Neural progenitor cell (in vitro differentiated cells): ENCODE data around the gene CAB39L. TPM values are rescaled to one million over a fixed set of nuclear protein-coding genes. Genes with fewer than 3 reads are reported as not detected.

Experiments
- DNase-seq: peaks from one replicate; pipeline ENCODE4 v3.0.0-alpha.2; 2016; ENCODE audit warnings: low spot score
- H2AFZ ChIP-seq: fragments of 200-600 bp; sonication (generic); replicated peaks from 2 replicates; pipeline ENCODE4 v1.6.1; 2016; ENCODE audit warnings: antibody characterized with exemption
- H3F3A ChIP-seq: fragments of 200-600 bp; sonication (generic); 2 replicates; pipeline ENCODE4 v1.6.1; 2016; ENCODE audit warnings: antibody characterized with exemption, low read depth
- H3K27ac ChIP-seq: fragments of 200-600 bp; sonication (generic); 2 replicates; pipeline ENCODE4 v1.5.1; 2016; ENCODE audit warnings: mild to moderate bottlenecking
- H3K27me3 ChIP-seq: fragments of 200-600 bp; sonication (generic); 2 replicates; pipeline ENCODE4 v1.6.1; 2016; ENCODE audit warnings: mild to moderate bottlenecking, moderate library complexity
- H3K36me3 ChIP-seq: fragments of 200-600 bp; sonication (generic); 2 replicates; pipeline ENCODE4 v1.5.1; 2016
- H3K4me1 ChIP-seq: fragments of 200-600 bp; sonication (generic); 2 replicates; pipeline ENCODE4 v1.6.1; 2016; ENCODE audit warnings: mixed run types
- H3K4me2 ChIP-seq: fragments of 200-600 bp; sonication (generic); 2 replicates; pipeline ENCODE4 v1.6.1; 2016
- H3K4me3 ChIP-seq: fragments of 200-600 bp; sonication (generic); 2 replicates; pipeline ENCODE4 v1.5.1; 2016
- H3K79me2 ChIP-seq: fragments of 200-600 bp; sonication (generic); 2 replicates; pipeline ENCODE4 v1.6.1; 2016; ENCODE audit warnings: low read depth
- H3K9ac ChIP-seq: fragments of 200-600 bp; sonication (generic); 2 replicates; pipeline ENCODE4 v1.6.1; 2016
- H3K9me3 ChIP-seq: fragments of 200-600 bp; sonication (generic); 2 replicates; pipeline ENCODE4 v1.5.1; 2016; ENCODE audit warnings: low read depth
- H4K20me1 ChIP-seq: fragments of 200-600 bp; sonication (generic); 2 replicates; pipeline ENCODE4 v1.6.1; 2016; ENCODE audit warnings: low read depth
- H3K27ac Mint-ChIP-seq: 3 replicates; pipeline ENCODE4 v1.8.0; 2021; ENCODE audit warnings: mixed read lengths
- H3K27me3 Mint-ChIP-seq: 2 replicates; pipeline ENCODE4 v1.8.0; 2022; ENCODE audit warnings: low read depth, mild to moderate bottlenecking, inconsistent platforms, moderate library complexity, mixed read lengths; ENCODE audit not compliant: insufficient read depth
- H3K36me3 Mint-ChIP-seq: 3 replicates; pipeline ENCODE4 v1.8.0; 2021; ENCODE audit warnings: mixed read lengths
- H3K4me1 Mint-ChIP-seq: 3 replicates; pipeline ENCODE4 v1.8.0; 2021; ENCODE audit warnings: mixed read lengths
- H3K4me3 Mint-ChIP-seq: 3 replicates; pipeline ENCODE4 v1.8.0; 2021; ENCODE audit warnings: mild to moderate bottlenecking, moderate library complexity, mixed read lengths
- H3K9me3 Mint-ChIP-seq: 3 replicates; pipeline ENCODE4 v1.8.0; 2020; ENCODE audit warnings: mixed read lengths
- EZH2 ChIP-seq: fragments of 200-600 bp; sonication (generic); IDR thresholded peaks from 2 replicates; pipeline ENCODE4 v1.6.1; 2017; ENCODE audit warnings: antibody characterized with exemption, mild to moderate bottlenecking, moderate library complexity
- EZH2phosphoT487 ChIP-seq: fragments of 200-600 bp; sonication (generic); IDR thresholded peaks from 2 replicates; pipeline ENCODE4 v1.6.1; 2017; ENCODE audit warnings: antibody characterized with exemption
- total RNA-seq: library from RNA; depleted of rRNA; stranded (reverse); fragments of >200 nt; gene quantifications from 2 replicates; pipeline ENCODE4 v1.2.3, GENCODE V29; 2015; ENCODE audit warnings: low replicate concordance
- TF ChIP-seq, protein P1 (sequence below): fragments of 200-600 bp; sonication (generic); IDR thresholded peaks from 2 replicates; pipeline ENCODE4 v1.5.1; 2017; ENCODE audit warnings: antibody characterized with exemption, mild to moderate bottlenecking

Gene CAB39L
- total RNA-seq, 1 donor from 2014 or later = 18.1 TPM

GRCh38 chr13:49443357-49443703 lies 534 bp downstream of the CAB39L start:
- H3K36me3 ChIP-seq = peaks cover 4% of the 10 kb centered on the region
- Mint-ChIP-seq H3K36me3 (peaks cover 12% of the 10 kb centered on the region), H3K4me1 (peaks cover 21% of the 10 kb centered on the region), H3K27me3 (peaks cover 7% of the 10 kb centered on the region), H3K4me3 (peak overlapping the region; percentile 98), H3K27ac (peak overlapping the region; percentile 99), H3K9me3 (no peaks in the 10 kb centered on the region)
- peak overlapping the region; percentile 81 for H3K27ac ChIP-seq
- no peaks in the 10 kb centered on the region for H4K20me1 ChIP-seq
- peak; percentile 48 for DNase-seq
- no peaks in the 10 kb centered on the region for H3K9me3 ChIP-seq
- H2AFZ ChIP-seq = peak overlapping the region; percentile 17
- peaks cover 14% of the 10 kb centered on the region for H3F3A ChIP-seq
- peaks cover 16% of the 10 kb centered on the region for H3K79me2 ChIP-seq
- peak overlapping the region; percentile 68 for H3K4me3 ChIP-seq
- H3K27me3 ChIP-seq = no peaks in the 10 kb centered on the region
- peak overlapping the region; percentile 78 for H3K4me2 ChIP-seq
- TF ChIP-seq EZH2 = no peak
- TF ChIP-seq, protein P1, sequence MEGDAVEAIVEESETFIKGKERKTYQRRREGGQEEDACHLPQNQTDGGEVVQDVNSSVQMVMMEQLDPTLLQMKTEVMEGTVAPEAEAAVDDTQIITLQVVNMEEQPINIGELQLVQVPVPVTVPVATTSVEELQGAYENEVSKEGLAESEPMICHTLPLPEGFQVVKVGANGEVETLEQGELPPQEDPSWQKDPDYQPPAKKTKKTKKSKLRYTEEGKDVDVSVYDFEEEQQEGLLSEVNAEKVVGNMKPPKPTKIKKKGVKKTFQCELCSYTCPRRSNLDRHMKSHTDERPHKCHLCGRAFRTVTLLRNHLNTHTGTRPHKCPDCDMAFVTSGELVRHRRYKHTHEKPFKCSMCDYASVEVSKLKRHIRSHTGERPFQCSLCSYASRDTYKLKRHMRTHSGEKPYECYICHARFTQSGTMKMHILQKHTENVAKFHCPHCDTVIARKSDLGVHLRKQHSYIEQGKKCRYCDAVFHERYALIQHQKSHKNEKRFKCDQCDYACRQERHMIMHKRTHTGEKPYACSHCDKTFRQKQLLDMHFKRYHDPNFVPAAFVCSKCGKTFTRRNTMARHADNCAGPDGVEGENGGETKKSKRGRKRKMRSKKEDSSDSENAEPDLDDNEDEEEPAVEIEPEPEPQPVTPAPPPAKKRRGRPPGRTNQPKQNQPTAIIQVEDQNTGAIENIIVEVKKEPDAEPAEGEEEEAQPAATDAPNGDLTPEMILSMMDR = no peak
- no peak for TF ChIP-seq EZH2phosphoT487
- H3K9ac ChIP-seq = peak overlapping the region; percentile 76
- H3K4me1 ChIP-seq = no peaks in the 10 kb centered on the region

DNA sequence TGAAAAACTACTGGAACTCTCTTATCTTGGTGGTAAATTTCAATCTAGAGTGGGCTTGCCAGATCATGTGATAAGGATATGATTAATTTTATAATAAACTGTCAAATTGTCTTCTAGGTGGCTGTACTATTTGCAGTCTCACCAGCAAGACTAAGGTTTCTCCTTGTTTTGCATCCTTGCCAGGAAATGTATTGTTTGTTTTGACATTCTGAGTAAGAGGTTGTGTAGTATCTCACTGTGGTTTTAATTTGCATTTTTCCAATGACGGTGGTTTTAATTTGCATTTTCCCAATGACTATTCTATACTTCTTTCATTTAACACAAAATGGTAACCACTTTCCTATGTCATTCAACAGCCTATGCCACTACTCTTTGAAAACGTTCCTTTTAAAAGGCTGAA lies 2.0 kb downstream of the CAB39L start:
- Histone ChIP-seq H4K20me1 (no peaks in the 10 kb centered on the region), H3K79me2 (peaks cover 16% of the 10 kb centered on the region), H2AFZ (no peak overlapping the region), H3K27me3 (no peaks in the 10 kb centered on the region), H3K27ac (no peak overlapping the region), H3K4me3 (no peak overlapping the region), H3K9ac (no peak overlapping the region), H3K36me3 (peaks cover 4% of the 10 kb centered on the region), H3K4me2 (no peak overlapping the region), H3K4me1 (no peaks in the 10 kb centered on the region), H3F3A (peaks cover 14% of the 10 kb centered on the region), H3K9me3 (no peaks in the 10 kb centered on the region)
- Mint-ChIP-seq H3K9me3 (no peaks in the 10 kb centered on the region), H3K4me1 (peaks cover 21% of the 10 kb centered on the region), H3K27ac (no peak overlapping the region), H3K4me3 (peak overlapping the region; percentile 98), H3K27me3 (peaks cover 7% of the 10 kb centered on the region), H3K36me3 (peaks cover 12% of the 10 kb centered on the region)
- TF ChIP-seq, protein P1 = no peak
- DNase-seq = no peak

DNA sequence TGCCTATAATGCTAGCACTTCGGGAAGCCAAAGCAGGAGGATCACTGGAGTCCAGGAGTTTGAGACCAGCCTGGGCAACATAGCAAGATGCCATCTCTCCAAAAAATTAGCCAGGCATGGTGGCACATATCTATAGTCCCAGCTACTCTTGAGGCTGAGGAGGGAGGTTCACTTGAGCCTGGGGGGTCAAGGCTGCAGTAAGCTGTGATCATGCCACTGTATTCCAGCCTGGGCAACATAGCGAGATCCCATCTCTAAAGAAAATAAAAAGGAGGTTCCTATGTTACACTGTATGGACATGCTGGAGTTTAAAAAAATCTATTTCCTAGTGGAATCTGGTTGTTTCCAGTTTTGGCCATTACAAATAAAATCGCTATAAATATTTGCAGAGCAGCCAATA lies 2.6 kb downstream of the CAB39L start:
- no peaks in the 10 kb centered on the region for H4K20me1 ChIP-seq
- H3K27ac ChIP-seq = no peak overlapping the region
- H3K4me2 ChIP-seq = no peak overlapping the region
- H3K4me1 Mint-ChIP-seq = peaks cover 21% of the 10 kb centered on the region
- H3K27me3 ChIP-seq = no peaks in the 10 kb centered on the region
- H3K4me3 Mint-ChIP-seq = no peak overlapping the region
- DNase-seq = no peak
- H3F3A ChIP-seq = peaks cover 14% of the 10 kb centered on the region
- H3K4me3 ChIP-seq = no peak overlapping the region
- no peak overlapping the region for H3K27ac Mint-ChIP-seq
- H3K9me3 ChIP-seq = no peaks in the 10 kb centered on the region
- peaks cover 12% of the 10 kb centered on the region for H3K36me3 Mint-ChIP-seq
- H3K4me1 ChIP-seq = no peaks in the 10 kb centered on the region
- TF ChIP-seq, protein P1 = no peak
- TF ChIP-seq EZH2 = no peak
- TF ChIP-seq EZH2phosphoT487 = no peak
- H3K27me3 Mint-ChIP-seq = peaks cover 7% of the 10 kb centered on the region
- peaks cover 16% of the 10 kb centered on the region for H3K79me2 ChIP-seq
- H3K9me3 Mint-ChIP-seq = no peaks in the 10 kb centered on the region
- peaks cover 4% of the 10 kb centered on the region for H3K36me3 ChIP-seq
- H3K9ac ChIP-seq = no peak overlapping the region
- no peak overlapping the region for H2AFZ ChIP-seq

GRCh38 chr13:49439609-49440008 lies 4.3 kb downstream of the CAB39L start:
- no peak overlapping the region for H3K4me2 ChIP-seq
- H3K36me3 ChIP-seq = peaks cover 4% of the 10 kb centered on the region
- no peak overlapping the region for H3K27ac ChIP-seq
- H3K4me1 ChIP-seq = no peaks in the 10 kb centered on the region
- H3K36me3 Mint-ChIP-seq = peaks cover 9% of the 10 kb centered on the region
- no peak overlapping the region for H3K9ac ChIP-seq
- H3K4me1 Mint-ChIP-seq = peaks cover 10% of the 10 kb centered on the region
- TF ChIP-seq EZH2phosphoT487 = no peak
- TF ChIP-seq EZH2 = no peak
- TF ChIP-seq, protein P1 = no peak
- no peak overlapping the region for H3K4me3 Mint-ChIP-seq
- H3K27ac Mint-ChIP-seq = no peak overlapping the region
- no peak overlapping the region for H3K4me3 ChIP-seq
- no peak for DNase-seq
- H3K27me3 Mint-ChIP-seq = peaks cover 7% of the 10 kb centered on the region
- H3K9me3 ChIP-seq = no peaks in the 10 kb centered on the region
- no peaks in the 10 kb centered on the region for H3K27me3 ChIP-seq
- H3F3A ChIP-seq = peaks cover 5% of the 10 kb centered on the region
- no peaks in the 10 kb centered on the region for H3K9me3 Mint-ChIP-seq
- no peaks in the 10 kb centered on the region for H4K20me1 ChIP-seq
- H3K79me2 ChIP-seq = peaks cover 16% of the 10 kb centered on the region
- H2AFZ ChIP-seq = no peak overlapping the region
